ENCODE data around the gene HSFX1.

The HSFX1 gene

GRCh38 chrX:149804102-149804501, 30.2 kb downstream of the HSFX1 start:
- DNase-seq (ENCODE audit: low read depth in 2 of 2): no peak

DNA sequence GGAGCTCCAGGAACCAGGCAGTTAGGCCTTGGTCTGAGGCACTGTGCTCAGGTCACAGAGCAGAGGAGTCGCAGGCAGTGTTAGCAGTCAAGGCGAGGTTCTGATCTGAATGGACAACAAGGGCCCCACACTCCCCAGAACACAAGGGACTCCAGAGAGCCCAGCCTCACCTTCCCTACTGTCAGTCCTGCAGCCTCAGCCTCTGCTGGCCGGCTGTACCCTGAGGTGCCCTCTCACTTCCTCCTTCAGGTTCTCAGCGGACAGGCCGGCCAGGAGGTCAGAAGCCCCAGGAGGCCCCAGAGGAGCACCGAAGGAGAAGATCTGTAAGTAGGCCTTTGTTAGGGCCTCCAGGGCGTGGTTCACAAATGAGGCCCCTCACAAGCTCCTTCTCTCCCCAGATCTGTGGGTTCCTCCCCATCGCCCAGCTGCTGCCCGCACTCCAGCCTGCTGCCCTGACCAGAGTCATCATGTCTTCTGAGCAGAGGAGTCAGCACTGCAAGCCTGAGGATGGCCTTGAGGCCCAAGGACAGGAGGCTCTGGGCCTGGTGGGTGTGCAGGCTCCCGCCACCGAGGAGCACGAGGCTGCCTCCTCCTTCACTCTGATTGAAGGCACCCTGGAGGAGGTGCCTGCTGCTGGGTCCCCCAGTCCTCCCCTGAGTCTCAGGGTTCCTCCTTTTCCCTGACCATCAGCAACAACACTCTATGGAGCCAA, 34.0 kb downstream of the HSFX1 start:
- DNase-seq (ENCODE audit: low read depth in 2 of 2): no peak

- no peak for DNase-seq (ENCODE audit: low read depth in 2 of 2)
Observed at GRCh38 chrX:149818652-149819051, 44.8 kb downstream of the HSFX1 start.

DNA sequence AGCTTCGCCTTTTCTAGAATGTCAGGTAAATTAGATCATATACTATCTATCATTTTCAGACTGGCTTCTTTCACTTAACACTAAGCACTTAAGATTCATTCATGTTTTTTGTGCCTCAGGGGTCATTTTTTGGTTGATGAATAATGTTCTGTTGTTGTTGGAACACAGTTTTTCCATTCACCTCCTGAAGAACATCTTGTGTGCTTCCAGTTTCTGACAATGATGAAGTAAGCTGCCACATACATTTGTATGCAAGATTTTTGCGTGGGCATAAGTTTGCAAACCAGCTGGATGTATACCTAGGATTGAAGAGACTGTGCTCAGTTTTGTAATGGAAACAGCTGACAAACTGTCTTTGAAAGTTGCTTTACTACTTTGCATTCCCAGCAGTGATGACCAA, 45.5 kb downstream of the HSFX1 start:
- DNase-seq (ENCODE audit: low read depth in 2 of 2): no peak

- DNase-seq (ENCODE audit: low read depth in 2 of 2): peak in 1 of 2 donors; percentile 7
Observed at GRCh38 chrX:149825424-149825823, 51.6 kb downstream of the HSFX1 start.
